Measurements from ENCODE around the gene SLC28A1. TPM values are rescaled to one million over a fixed set of nuclear protein-coding genes. Genes with fewer than 3 reads are reported as not detected.

SLC28A1 gene
- total and polyA plus RNA-seq, 2 experiments from 2014 or later, result 2.5 to 3.0 TPM

DNA sequence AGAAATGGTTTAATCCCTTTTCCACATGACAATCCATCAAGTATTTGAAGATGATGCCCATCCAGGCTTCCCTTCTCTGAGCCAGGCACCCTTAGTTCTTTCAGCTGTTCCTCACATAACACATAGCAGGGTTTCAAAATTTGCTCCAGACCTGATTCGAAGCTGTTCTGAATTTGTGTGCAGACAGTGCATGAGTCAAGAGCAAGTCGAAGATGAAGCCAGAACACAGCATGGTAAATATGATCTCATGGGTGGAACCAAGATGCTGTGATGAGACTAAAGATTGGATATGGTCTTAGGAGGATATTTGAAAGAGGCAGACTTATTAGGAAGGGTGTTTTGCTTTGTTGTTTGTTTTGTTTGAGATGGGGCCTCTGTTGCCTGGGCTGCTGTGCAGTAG, 64.6 kb downstream of the SLC28A1 start:
- Histone ChIP-seq H3K9me2 (replicated peaks; ENCODE audit: insufficient read depth) (no peaks in the 10 kb centered on the region), H4K20me1 (ENCODE audit: insufficient read depth, poor library complexity, severe bottlenecking) (no peaks in the 10 kb centered on the region), H3K27ac (no peak overlapping the region), H3K27me3 (no peaks in the 10 kb centered on the region), H3K4me2 (no peak overlapping the region), H3K79me2 (no peaks in the 10 kb centered on the region), H3K4me3 (no peak overlapping the region), H3K9me3 (ENCODE audit: low read depth) (no peaks in the 10 kb centered on the region), H2AFZ (no peak overlapping the region), H3K36me3 (replicated peaks; ENCODE audit: insufficient read depth, low read depth) (no peaks in the 10 kb centered on the region), H3K4me1 (ENCODE audit: insufficient read depth) (no peaks in the 10 kb centered on the region)
- TF ChIP-seq, protein P1, sequence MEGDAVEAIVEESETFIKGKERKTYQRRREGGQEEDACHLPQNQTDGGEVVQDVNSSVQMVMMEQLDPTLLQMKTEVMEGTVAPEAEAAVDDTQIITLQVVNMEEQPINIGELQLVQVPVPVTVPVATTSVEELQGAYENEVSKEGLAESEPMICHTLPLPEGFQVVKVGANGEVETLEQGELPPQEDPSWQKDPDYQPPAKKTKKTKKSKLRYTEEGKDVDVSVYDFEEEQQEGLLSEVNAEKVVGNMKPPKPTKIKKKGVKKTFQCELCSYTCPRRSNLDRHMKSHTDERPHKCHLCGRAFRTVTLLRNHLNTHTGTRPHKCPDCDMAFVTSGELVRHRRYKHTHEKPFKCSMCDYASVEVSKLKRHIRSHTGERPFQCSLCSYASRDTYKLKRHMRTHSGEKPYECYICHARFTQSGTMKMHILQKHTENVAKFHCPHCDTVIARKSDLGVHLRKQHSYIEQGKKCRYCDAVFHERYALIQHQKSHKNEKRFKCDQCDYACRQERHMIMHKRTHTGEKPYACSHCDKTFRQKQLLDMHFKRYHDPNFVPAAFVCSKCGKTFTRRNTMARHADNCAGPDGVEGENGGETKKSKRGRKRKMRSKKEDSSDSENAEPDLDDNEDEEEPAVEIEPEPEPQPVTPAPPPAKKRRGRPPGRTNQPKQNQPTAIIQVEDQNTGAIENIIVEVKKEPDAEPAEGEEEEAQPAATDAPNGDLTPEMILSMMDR (IDR thresholded peaks at IDR 0.05; ENCODE audit: poor library complexity), result no peak
- no peak for TF ChIP-seq EZH2phosphoT487 (IDR thresholded peaks at IDR 0.05; ENCODE audit: low read depth, severe bottlenecking, unreplicated experiment)
- DNase-seq (ENCODE audit: low spot score), result no peak
- 90% methylated on average over 2 of the region's 2 CpGs for WGBS (ENCODE audit: low lambda C conversion rate, missing lambda C conversion rate)

- Histone ChIP-seq H3K9me3 (ENCODE audit: low read depth) (no peaks in the 10 kb centered on the region), H3K4me2 (no peak overlapping the region), H3K4me1 (ENCODE audit: insufficient read depth) (no peaks in the 10 kb centered on the region), H3K36me3 (replicated peaks; ENCODE audit: insufficient read depth, low read depth) (no peaks in the 10 kb centered on the region), H3K79me2 (no peaks in the 10 kb centered on the region), H3K27me3 (no peaks in the 10 kb centered on the region), H3K27ac (no peak overlapping the region), H3K4me3 (no peak overlapping the region), H2AFZ (no peak overlapping the region), H3K9me2 (replicated peaks; ENCODE audit: insufficient read depth) (no peaks in the 10 kb centered on the region), H4K20me1 (ENCODE audit: insufficient read depth, poor library complexity, severe bottlenecking) (no peaks in the 10 kb centered on the region)
- 91% methylated on average over 7 of the region's 7 CpGs for WGBS (ENCODE audit: low lambda C conversion rate, missing lambda C conversion rate)
- no peak for DNase-seq (ENCODE audit: low spot score)
- TF ChIP-seq EZH2 (IDR thresholded peaks at IDR 0.05; ENCODE audit: borderline replicate concordance), result no peak
- TF ChIP-seq, protein P1 (IDR thresholded peaks at IDR 0.05; ENCODE audit: poor library complexity), result no peak
- TF ChIP-seq EZH2phosphoT487 (IDR thresholded peaks at IDR 0.05; ENCODE audit: low read depth, severe bottlenecking, unreplicated experiment), result no peak
Observed at GRCh38 chr15:84949845-84950569, 65.5 kb downstream of the SLC28A1 start.

DNA sequence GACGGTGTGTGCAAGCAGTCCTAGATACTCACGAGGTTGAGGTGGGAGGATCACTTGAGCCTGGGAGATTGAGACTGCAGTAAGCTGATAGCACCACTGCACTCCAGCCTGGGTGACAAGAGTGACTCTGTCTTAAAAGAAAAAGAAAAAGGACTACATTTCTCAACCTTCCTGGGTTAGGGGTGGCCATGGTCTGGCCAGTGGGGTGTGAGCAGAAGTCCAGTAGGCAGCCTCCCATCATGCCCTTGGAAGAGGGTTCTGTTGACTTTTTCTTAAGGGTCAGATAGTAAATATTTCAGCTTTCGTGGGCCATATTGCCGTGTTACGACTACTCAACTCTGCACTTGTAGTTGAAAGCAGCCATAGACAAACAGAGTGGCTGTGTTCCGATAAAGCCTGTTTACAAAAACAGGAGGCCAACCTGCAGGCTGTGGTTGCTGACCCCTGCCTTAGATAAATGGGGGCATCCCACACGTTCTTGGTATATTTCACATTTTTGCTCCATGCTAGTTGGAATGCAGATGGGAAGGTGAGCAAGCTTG, 66.2 kb downstream of the SLC28A1 start:
- H3K9me3 ChIP-seq (ENCODE audit: low read depth), result no peaks in the 10 kb centered on the region
- TF ChIP-seq EZH2phosphoT487 (IDR thresholded peaks at IDR 0.05; ENCODE audit: low read depth, severe bottlenecking, unreplicated experiment), result no peak
- TF ChIP-seq EZH2 (IDR thresholded peaks at IDR 0.05; ENCODE audit: borderline replicate concordance), result no peak
- TF ChIP-seq, protein P1 (IDR thresholded peaks at IDR 0.05; ENCODE audit: poor library complexity), result no peak
- H3K4me3 ChIP-seq, result no peak overlapping the region
- H3K27me3 ChIP-seq, result no peaks in the 10 kb centered on the region
- no peaks in the 10 kb centered on the region for H3K9me2 ChIP-seq (replicated peaks; ENCODE audit: insufficient read depth)
- no peak overlapping the region for H2AFZ ChIP-seq
- H3K27ac ChIP-seq, result no peak overlapping the region
- 81% methylated on average over 7 of the region's 7 CpGs for WGBS (ENCODE audit: low lambda C conversion rate, missing lambda C conversion rate)
- DNase-seq (ENCODE audit: low spot score), result no peak
- H3K4me2 ChIP-seq, result no peak overlapping the region
- no peaks in the 10 kb centered on the region for H4K20me1 ChIP-seq (ENCODE audit: insufficient read depth, poor library complexity, severe bottlenecking)
- H3K79me2 ChIP-seq, result no peaks in the 10 kb centered on the region
- no peaks in the 10 kb centered on the region for H3K4me1 ChIP-seq (ENCODE audit: insufficient read depth)
- H3K36me3 ChIP-seq (replicated peaks; ENCODE audit: insufficient read depth, low read depth), result no peaks in the 10 kb centered on the region

Data from hepatocyte (in vitro differentiated cells).